HepG2 (cell line): Measurements from ENCODE around the gene CDHR4. TPM values are rescaled to one million over a fixed set of nuclear protein-coding genes. Genes with fewer than 3 reads are reported as not detected.

Experiments
- ARHGAP35 ChIP-seq: sonication (generic); formaldehyde crosslinking; IDR thresholded peaks from 2 replicates; pipeline ENCODE4 v1.9.0; 2022; ENCODE audit warnings: mild to moderate bottlenecking, inconsistent platforms, moderate library complexity, missing genetic modification reagents, borderline replicate concordance
- ATF2 ChIP-seq: sonication (generic); formaldehyde crosslinking; IDR thresholded peaks from 2 replicates; pipeline ENCODE4 v1.4.0; 2020; ENCODE audit warnings: missing genetic modification reagents
- FOXP4 ChIP-seq: sonication (generic); formaldehyde crosslinking; IDR thresholded peaks from 2 replicates; pipeline ENCODE4 v1.4.0; 2020; ENCODE audit warnings: missing genetic modification reagents
- KAT2B ChIP-seq: fragments of 150-350 bp; IDR thresholded peaks from 2 replicates; pipeline ENCODE4 v1.6.1; 2014; ENCODE audit warnings: low read depth, low read length, borderline replicate concordance
- KAT7 ChIP-seq: IDR thresholded peaks from 2 replicates; pipeline ENCODE4 v1.6.1; 2018; ENCODE audit warnings: borderline replicate concordance, missing compliant biosample characterization
- KAT8 ChIP-seq: IDR thresholded peaks from 2 replicates; pipeline ENCODE4 v1.6.1; 2016; ENCODE audit warnings: missing genetic modification reagents, missing compliant biosample characterization
- KDM5A ChIP-seq: fragments of 200-600 bp; sonication (generic); IDR thresholded peaks from 2 replicates; pipeline ENCODE4 v1.7.0; 2018; ENCODE audit warnings: antibody characterized with exemption, mild to moderate bottlenecking, low read length, borderline replicate concordance
- KDM6A ChIP-seq: IDR thresholded peaks from 2 replicates; pipeline ENCODE4 v1.6.1; 2016; ENCODE audit warnings: low read depth
- MXD1 ChIP-seq: sonication (generic); formaldehyde crosslinking; IDR thresholded peaks from 2 replicates; pipeline ENCODE4 v1.4.0; 2020; ENCODE audit warnings: mild to moderate bottlenecking, missing genetic modification reagents
- RFX1 ChIP-seq: fragments of 450-650 bp; IDR thresholded peaks from 2 replicates; pipeline ENCODE4 v1.6.1; 2017
- XBP1 ChIP-seq: sonication (generic); formaldehyde crosslinking; IDR thresholded peaks from 2 replicates; pipeline ENCODE4 v1.5.0; 2020; ENCODE audit warnings: missing genetic modification reagents
- ZBTB4 ChIP-seq: sonication (generic); formaldehyde crosslinking; IDR thresholded peaks from 2 replicates; pipeline ENCODE4 v1.4.0; 2020; ENCODE audit warnings: missing genetic modification reagents, mild to moderate bottlenecking, borderline replicate concordance
- ZNF224 ChIP-seq: sonication (generic); formaldehyde crosslinking; IDR thresholded peaks from 2 replicates; pipeline ENCODE4 v1.5.0; 2020; ENCODE audit warnings: mild to moderate bottlenecking, missing genetic modification reagents
- ZNF749 ChIP-seq: sonication (generic); formaldehyde crosslinking; IDR thresholded peaks from 2 replicates; pipeline ENCODE4 v1.8.0; 2022; ENCODE audit warnings: mild to moderate bottlenecking, missing genetic modification reagents, moderate library complexity, borderline replicate concordance
- polyA plus RNA-seq, 8 experiments: library from polyadenylated mRNA; depleted of rRNA in 3 of 8; stranded (reverse) in 7 of 8; unstranded in 1 of 8; fragments of >200 nt; fragmentation: Illumina TruSeq in 4 of 8; extraction: Trizol in 4 of 8; gene quantifications; 2 replicates each; pipeline versions ENCODE4 v1.2.1 to v1.2.3, GENCODE V29; 2011 to 2016; ENCODE audit warnings: low read depth in 4 of 8, missing spikeins in 1 of 8, mixed read lengths in 1 of 8; ENCODE audit not compliant: insufficient read depth in 1 of 8
- total RNA-seq, 5 experiments: library from RNA; depleted of rRNA; stranded (reverse); fragments of >200 nt; fragmentation: Illumina TruSeq; extraction: Trizol; gene quantifications; 2 replicates each; pipeline ENCODE4 v1.2.3, GENCODE V29; 2016; ENCODE audit warnings: low read depth in 1 of 5
- TF ChIP-seq, protein P1 (sequence below): sonication (generic); formaldehyde crosslinking; IDR thresholded peaks from 2 replicates; pipeline ENCODE4 v1.5.1; 2020; ENCODE audit warnings: missing genetic modification reagents, mild to moderate bottlenecking, borderline replicate concordance
- TF ChIP-seq, protein P2 (sequence below): sonication (generic); formaldehyde crosslinking; IDR thresholded peaks from 2 replicates; pipeline ENCODE4 v1.5.0; 2020; ENCODE audit warnings: mild to moderate bottlenecking, missing genetic modification reagents, borderline replicate concordance

The CDHR4 gene
- total and polyA plus RNA-seq, 2 of the 13 experiments (the other 11 are each of a cell fraction or from before 2014, with no cell fraction given) = 0.21 TPM; not detected in 1

DNA sequence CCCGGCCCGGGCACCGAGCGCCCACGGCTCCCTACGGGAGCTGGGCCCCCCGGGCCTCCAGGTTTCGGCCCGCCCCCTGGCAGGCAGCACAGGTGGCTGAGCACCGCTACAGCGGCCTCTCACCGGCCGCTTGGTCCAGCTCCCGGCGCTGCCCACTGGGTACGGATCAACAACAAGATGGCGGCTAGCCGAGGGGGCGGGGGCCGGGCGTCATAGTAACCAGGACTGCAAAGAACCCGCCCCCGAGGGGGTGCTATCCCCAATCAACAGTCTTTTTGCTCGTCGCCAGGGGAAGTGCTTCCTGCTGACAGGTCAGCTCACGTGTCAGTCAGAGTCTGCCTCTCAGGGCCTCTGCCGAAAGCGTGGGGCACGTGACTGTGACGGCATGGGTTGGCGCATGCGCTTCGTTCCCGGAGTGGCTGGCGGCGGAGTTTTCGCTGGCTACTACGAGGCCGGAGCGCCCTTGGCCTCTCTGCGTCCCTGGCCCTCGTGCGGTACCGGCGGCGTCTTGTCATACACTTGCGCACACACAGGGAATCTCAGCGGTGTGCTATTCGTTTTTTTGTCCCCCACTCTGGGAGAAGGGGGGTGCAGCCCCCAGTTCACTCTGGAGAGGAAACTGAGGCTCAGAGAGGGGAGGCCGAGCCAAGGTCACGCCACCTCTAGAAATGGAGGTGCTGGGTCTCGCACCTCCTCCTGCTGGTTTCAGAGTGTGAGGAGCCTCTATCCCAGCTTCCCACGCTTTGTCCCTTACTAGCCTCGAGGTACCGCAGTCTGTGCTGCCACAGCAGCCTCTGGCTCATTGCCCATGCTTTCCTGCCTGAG is 13.1 kb downstream of the CDHR4 start, which contains the start of gene IP6K1 (continued):
- TF ChIP-seq KAT2B (no peak), ZNF749 (peak; percentile 93), ZNF224 (CRISPR knock-in tag) (peak; percentile 52; the same call in 1 of the 2 replicates), FOXP4 (CRISPR knock-in tag) (no peak), KAT7 (CRISPR knock-in tag) (peak; percentile 93), KAT8 (CRISPR knock-in tag) (peak; percentile 76), XBP1 (CRISPR knock-in tag) (0 out of 2 replicates have a peak, but pooled peaks have one; percentile 32), ZBTB4 (CRISPR knock-in tag) (peak; percentile 26; the same call in 1 of the 2 replicates), RFX1 (peak; percentile 90), ATF2 (CRISPR knock-in tag) (peak; percentile 73; the same call in 1 of the 2 replicates), ARHGAP35 (0 out of 2 replicates have a peak, but pooled peaks have one; percentile 55), KDM5A (peak; percentile 70; the same call in 1 of the 2 replicates), KDM6A (CRISPR knock-in tag) (no peak), MXD1 (CRISPR knock-in tag) (peak; percentile 72; the same call in 1 of the 2 replicates)
- TF ChIP-seq, protein P1, sequence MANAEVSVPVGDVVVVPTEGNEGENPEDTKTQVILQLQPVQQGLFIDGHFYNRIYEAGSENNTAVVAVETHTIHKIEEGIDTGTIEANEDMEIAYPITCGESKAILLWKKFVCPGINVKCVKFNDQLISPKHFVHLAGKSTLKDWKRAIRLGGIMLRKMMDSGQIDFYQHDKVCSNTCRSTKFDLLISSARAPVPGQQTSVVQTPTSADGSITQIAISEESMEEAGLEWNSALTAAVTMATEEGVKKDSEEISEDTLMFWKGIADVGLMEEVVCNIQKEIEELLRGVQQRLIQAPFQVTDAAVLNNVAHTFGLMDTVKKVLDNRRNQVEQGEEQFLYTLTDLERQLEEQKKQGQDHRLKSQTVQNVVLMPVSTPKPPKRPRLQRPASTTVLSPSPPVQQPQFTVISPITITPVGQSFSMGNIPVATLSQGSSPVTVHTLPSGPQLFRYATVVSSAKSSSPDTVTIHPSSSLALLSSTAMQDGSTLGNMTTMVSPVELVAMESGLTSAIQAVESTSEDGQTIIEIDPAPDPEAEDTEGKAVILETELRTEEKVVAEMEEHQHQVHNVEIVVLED (CRISPR knock-in tag) = 0 out of 2 replicates have a peak, but pooled peaks have one; percentile 7
- TF ChIP-seq, protein P2, sequence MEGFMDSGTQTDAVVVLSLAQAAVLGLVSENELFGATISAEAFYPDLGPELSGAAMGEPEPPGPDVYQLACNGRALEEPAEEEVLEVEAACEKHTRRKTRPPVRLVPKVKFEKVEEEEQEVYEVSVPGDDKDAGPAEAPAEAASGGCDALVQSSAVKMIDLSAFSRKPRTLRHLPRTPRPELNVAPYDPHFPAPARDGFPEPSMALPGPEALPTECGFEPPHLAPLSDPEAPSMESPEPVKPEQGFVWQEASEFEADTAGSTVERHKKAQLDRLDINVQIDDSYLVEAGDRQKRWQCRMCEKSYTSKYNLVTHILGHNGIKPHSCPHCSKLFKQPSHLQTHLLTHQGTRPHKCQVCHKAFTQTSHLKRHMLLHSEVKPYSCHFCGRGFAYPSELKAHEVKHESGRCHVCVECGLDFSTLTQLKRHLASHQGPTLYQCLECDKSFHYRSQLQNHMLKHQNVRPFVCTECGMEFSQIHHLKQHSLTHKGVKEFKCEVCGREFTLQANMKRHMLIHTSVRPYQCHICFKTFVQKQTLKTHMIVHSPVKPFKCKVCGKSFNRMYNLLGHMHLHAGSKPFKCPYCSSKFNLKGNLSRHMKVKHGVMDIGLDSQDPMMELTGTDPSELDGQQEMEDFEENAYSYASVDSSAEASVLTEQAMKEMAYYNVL (CRISPR knock-in tag) = no peak; the same call in 1 of the 2 replicates
